ENCODE data around the gene HLX. TPM values are rescaled to one million over a fixed set of nuclear protein-coding genes. Genes with fewer than 3 reads are reported as not detected.

The HLX gene
- polyA plus RNA-seq, 3 donors: 17.1 to 44.0 (median 17.6) TPM

GRCh38 chr1:220839474-220839873 is 39.8 kb upstream of the HLX start:
- Histone ChIP-seq H3K27me3 (ENCODE audit: control insufficient read depth in 2 of 2, insufficient read depth in 2 of 2, low read length in 2 of 2) (no peaks in the 10 kb centered on the region), H3K9me3 (replicated peaks in 1 of 2; ENCODE audit: control insufficient read depth in 1 of 2, insufficient read depth in 1 of 2, low read length in 2 of 2) (no peaks in the 10 kb centered on the region), H3K4me3 (replicated peaks in 1 of 3; ENCODE audit: low read depth in 2 of 3, low read length in 3 of 3) (no peak overlapping the region), H3K9ac (ENCODE audit: insufficient read depth, low read length, poor library complexity, severe bottlenecking) (no peak overlapping the region), H3K4me1 (ENCODE audit: control insufficient read depth in 1 of 2, insufficient read depth in 2 of 2, low read length in 2 of 2) (no peaks in the 10 kb centered on the region), H3K27ac (ENCODE audit: low read depth in 1 of 2, low read length in 2 of 2) (no peak overlapping the region), H4K20me1 (ENCODE audit: insufficient read depth, low read length) (no peaks in the 10 kb centered on the region), H3K4me2 (replicated peaks; ENCODE audit: extremely low read depth, low read length, poor library complexity, severe bottlenecking) (no peak overlapping the region), H3K79me2 (ENCODE audit: insufficient read depth, low read length) (no peaks in the 10 kb centered on the region), H2AFZ (ENCODE audit: insufficient read depth, low read depth, low read length, poor library complexity, severe bottlenecking) (no peak overlapping the region), H3K36me3 (replicated peaks in 1 of 2; ENCODE audit: control insufficient read depth in 1 of 2, insufficient read depth in 2 of 2, low read length in 2 of 2) (no peaks in the 10 kb centered on the region)
- Mint-ChIP-seq H3K9me3 (peaks cover 0 to 3% (median 0%) of the 10 kb centered on the region in 7 donors), H3K36me3 (peaks cover under 1 to 3% of the 10 kb centered on the region in 2 donors), H3K27ac (no peak overlapping the region), H3K27me3 (ENCODE audit: low read depth in 3 of 3) (peaks cover 0 to 3% (median 0%) of the 10 kb centered on the region in 3 donors), H3K4me1 (no peaks in the 10 kb centered on the region), H3K4me3 (no peak overlapping the region)
- no peak for DNase-seq
- 100% methylated on average over 3 of the region's 5 CpGs for WGBS (ENCODE audit: insufficient coverage)
- no peak for TF ChIP-seq CTCF (IDR thresholded peaks at IDR 0.05)
- intact Hi-C loops (cut with micrococcal nuclease): no loop called here

GRCh38 chr1:220841293-220841692 is 38.0 kb upstream of the HLX start:
- Histone ChIP-seq H3K4me3 (replicated peaks in 1 of 3; ENCODE audit: low read depth in 2 of 3, low read length in 3 of 3) (no peak overlapping the region), H2AFZ (ENCODE audit: insufficient read depth, low read depth, low read length, poor library complexity, severe bottlenecking) (no peak overlapping the region), H4K20me1 (ENCODE audit: insufficient read depth, low read length) (no peaks in the 10 kb centered on the region), H3K79me2 (ENCODE audit: insufficient read depth, low read length) (no peaks in the 10 kb centered on the region), H3K4me2 (replicated peaks; ENCODE audit: extremely low read depth, low read length, poor library complexity, severe bottlenecking) (no peak overlapping the region), H3K27me3 (ENCODE audit: control insufficient read depth in 2 of 2, insufficient read depth in 2 of 2, low read length in 2 of 2) (no peaks in the 10 kb centered on the region), H3K36me3 (replicated peaks in 1 of 2; ENCODE audit: control insufficient read depth in 1 of 2, insufficient read depth in 2 of 2, low read length in 2 of 2) (no peaks in the 10 kb centered on the region), H3K4me1 (ENCODE audit: control insufficient read depth in 1 of 2, insufficient read depth in 2 of 2, low read length in 2 of 2) (no peaks in the 10 kb centered on the region), H3K9me3 (replicated peaks in 1 of 2; ENCODE audit: control insufficient read depth in 1 of 2, insufficient read depth in 1 of 2, low read length in 2 of 2) (no peaks in the 10 kb centered on the region), H3K27ac (ENCODE audit: low read depth in 1 of 2, low read length in 2 of 2) (no peak overlapping the region), H3K9ac (ENCODE audit: insufficient read depth, low read length, poor library complexity, severe bottlenecking) (no peak overlapping the region)
- H3K36me3 Mint-ChIP-seq: peaks cover 0 to 6% of the 10 kb centered on the region in 2 donors
- H3K9me3 Mint-ChIP-seq: peaks cover 0 to 3% (median 0%) of the 10 kb centered on the region in 7 donors
- H3K4me3 Mint-ChIP-seq: no peak overlapping the region
- intact Hi-C loops (cut with micrococcal nuclease): no loop called here
- DNase-seq: no peak
- no peak for TF ChIP-seq CTCF (IDR thresholded peaks at IDR 0.05)
- no peaks in the 10 kb centered on the region for H3K4me1 Mint-ChIP-seq
- peaks cover 0 to 2% (median 0%) of the 10 kb centered on the region in 3 donors for H3K27me3 Mint-ChIP-seq (ENCODE audit: low read depth in 3 of 3)
- no peak overlapping the region for H3K27ac Mint-ChIP-seq

All from CD14-positive monocyte (primary cell).